ENCODE results near the gene MCTP1.

GRCh38 chr5:95155888-95156287, 129.0 kb downstream of the MCTP1 start:
- TF ChIP-seq CTCF (IDR thresholded peaks at IDR 0.05) = no peak
- no peak for TF ChIP-seq POLR2AphosphoS5 (IDR thresholded peaks at IDR 0.05)
- no peak for TF ChIP-seq POLR2A (IDR thresholded peaks at IDR 0.05)

All from breast epithelium (tissue), 3 donors.